GM12878 (cell line): ENCODE data around the gene KDM6A. TPM values are rescaled to one million over a fixed set of nuclear protein-coding genes. Genes with fewer than 3 reads are reported as not detected.

Source experiments
- CHD1 ChIP-seq: IDR thresholded peaks from 2 replicates; pipeline ENCODE4 v1.6.1; 2012; ENCODE audit warnings: low read depth, low read length, improper control_type of control experiment
- CHD4 ChIP-seq: fragments of 200-600 bp; sonication (generic); IDR thresholded peaks from 2 replicates; pipeline ENCODE4 v1.6.1; 2016; ENCODE audit warnings: mild to moderate bottlenecking
- JUNB ChIP-seq: IDR thresholded peaks from 2 replicates; pipeline ENCODE4 v1.6.1; 2016; ENCODE audit warnings: antibody characterized with exemption, mild to moderate bottlenecking
- JUND ChIP-seq: IDR thresholded peaks from 2 replicates; pipeline ENCODE4 v1.6.1; 2012; ENCODE audit warnings: low read depth, mild to moderate bottlenecking, low read length, improper control_type of control experiment, moderate library complexity
- NR2C1 ChIP-seq: fragments of 450-650 bp; IDR thresholded peaks from 2 replicates; pipeline ENCODE4 v1.6.1; 2017; ENCODE audit warnings: antibody characterized with exemption, mild to moderate bottlenecking, moderate library complexity
- NRF1 ChIP-seq: conservative IDR thresholded peaks from 2 replicates; pipeline ENCODE4 v1.6.1; 2011; ENCODE audit warnings: mild to moderate bottlenecking, low read depth, low read length, improper control_type of control experiment
- PKNOX1 ChIP-seq: fragments of 450-650 bp; IDR thresholded peaks from 2 replicates; pipeline ENCODE4 v1.6.1; 2016; ENCODE audit warnings: mild to moderate bottlenecking
- POLR2AphosphoS2 ChIP-seq: IDR thresholded peaks from 2 replicates; pipeline ENCODE4 v1.6.1; 2011; ENCODE audit warnings: low read depth, mild to moderate bottlenecking, low read length, improper control_type of control experiment, moderate library complexity
- polyA plus RNA-seq, 11 experiments: library from polyadenylated mRNA; depleted of rRNA in 4 of 11; unstranded in 6 of 11; stranded (reverse) in 5 of 11; fragments of >200 nt; fragmentation: Nextera tagmentation in 4 of 11; fragmentation: Illumina TruSeq in 1 of 11; extraction: Ambion mirVana in 4 of 11; extraction: Trizol in 1 of 11; gene quantifications; 1 replicate in 1 of 11; 2 replicates in 10 of 11; pipeline versions ENCODE4 v1.2.1 to v1.2.3, GENCODE V29; 2011 to 2016; ENCODE audit warnings: inconsistent platforms in 2 of 11, missing spikeins in 2 of 11, low read depth in 1 of 11
- total RNA-seq, 4 experiments: library from RNA; depleted of rRNA in 3 of 4; stranded (reverse); fragments of >200 nt in 3 of 4; fragmentation: Illumina TruSeq in 1 of 4; extraction: Trizol in 1 of 4; gene quantifications; 2 replicates each; pipeline versions ENCODE4 v1.2.1 to v1.2.3, GENCODE V29; 2013 to 2021
- TF ChIP-seq, protein P1 (sequence below): IDR thresholded peaks from 2 replicates; pipeline ENCODE4 v1.6.1; 2012; ENCODE audit warnings: low read length, inconsistent platforms
- TF ChIP-seq, protein P2 (sequence below): fragments of 450-650 bp; IDR thresholded peaks from 2 replicates; pipeline ENCODE4 v1.6.1; 2018; ENCODE audit warnings: borderline replicate concordance, mild to moderate bottlenecking; ENCODE audit not compliant: partially characterized antibody
- TF ChIP-seq, protein P3 (sequence below): fragments of 450-650 bp; IDR thresholded peaks from 2 replicates; pipeline ENCODE4 v1.6.1; 2017; ENCODE audit warnings: mild to moderate bottlenecking, low read depth, inconsistent platforms; ENCODE audit not compliant: poor library complexity, severe bottlenecking

The KDM6A gene
- total and polyA plus RNA-seq, 10 of the 15 experiments (the other 5 are each of a cell fraction or from before 2014, with no cell fraction given), result 7.9 to 29.0 (median 20.4) TPM

- TF ChIP-seq, protein P1, sequence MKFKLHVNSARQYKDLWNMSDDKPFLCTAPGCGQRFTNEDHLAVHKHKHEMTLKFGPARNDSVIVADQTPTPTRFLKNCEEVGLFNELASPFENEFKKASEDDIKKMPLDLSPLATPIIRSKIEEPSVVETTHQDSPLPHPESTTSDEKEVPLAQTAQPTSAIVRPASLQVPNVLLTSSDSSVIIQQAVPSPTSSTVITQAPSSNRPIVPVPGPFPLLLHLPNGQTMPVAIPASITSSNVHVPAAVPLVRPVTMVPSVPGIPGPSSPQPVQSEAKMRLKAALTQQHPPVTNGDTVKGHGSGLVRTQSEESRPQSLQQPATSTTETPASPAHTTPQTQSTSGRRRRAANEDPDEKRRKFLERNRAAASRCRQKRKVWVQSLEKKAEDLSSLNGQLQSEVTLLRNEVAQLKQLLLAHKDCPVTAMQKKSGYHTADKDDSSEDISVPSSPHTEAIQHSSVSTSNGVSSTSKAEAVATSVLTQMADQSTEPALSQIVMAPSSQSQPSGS, result no peak
- TF ChIP-seq PKNOX1 (no peak), JUNB (no peak), CHD4 (no peak), CHD1 (no peak), JUND (no peak), POLR2AphosphoS2 (no peak), NR2C1 (no peak), NRF1 (no peak)
- TF ChIP-seq, protein P2, sequence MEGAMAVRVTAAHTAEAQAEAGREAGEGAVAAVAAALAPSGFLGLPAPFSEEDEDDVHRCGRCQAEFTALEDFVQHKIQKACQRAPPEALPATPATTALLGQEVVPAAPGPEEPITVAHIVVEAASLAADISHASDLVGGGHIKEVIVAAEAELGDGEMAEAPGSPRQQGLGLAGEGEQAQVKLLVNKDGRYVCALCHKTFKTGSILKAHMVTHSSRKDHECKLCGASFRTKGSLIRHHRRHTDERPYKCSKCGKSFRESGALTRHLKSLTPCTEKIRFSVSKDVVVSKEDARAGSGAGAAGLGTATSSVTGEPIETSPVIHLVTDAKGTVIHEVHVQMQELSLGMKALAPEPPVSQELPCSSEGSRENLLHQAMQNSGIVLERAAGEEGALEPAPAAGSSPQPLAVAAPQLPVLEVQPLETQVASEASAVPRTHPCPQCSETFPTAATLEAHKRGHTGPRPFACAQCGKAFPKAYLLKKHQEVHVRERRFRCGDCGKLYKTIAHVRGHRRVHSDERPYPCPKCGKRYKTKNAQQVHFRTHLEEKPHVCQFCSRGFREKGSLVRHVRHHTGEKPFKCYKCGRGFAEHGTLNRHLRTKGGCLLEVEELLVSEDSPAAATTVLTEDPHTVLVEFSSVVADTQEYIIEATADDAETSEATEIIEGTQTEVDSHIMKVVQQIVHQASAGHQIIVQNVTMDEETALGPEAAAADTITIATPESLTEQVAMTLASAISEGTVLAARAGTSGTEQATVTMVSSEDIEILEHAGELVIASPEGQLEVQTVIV, result no peak
- TF ChIP-seq, protein P3, sequence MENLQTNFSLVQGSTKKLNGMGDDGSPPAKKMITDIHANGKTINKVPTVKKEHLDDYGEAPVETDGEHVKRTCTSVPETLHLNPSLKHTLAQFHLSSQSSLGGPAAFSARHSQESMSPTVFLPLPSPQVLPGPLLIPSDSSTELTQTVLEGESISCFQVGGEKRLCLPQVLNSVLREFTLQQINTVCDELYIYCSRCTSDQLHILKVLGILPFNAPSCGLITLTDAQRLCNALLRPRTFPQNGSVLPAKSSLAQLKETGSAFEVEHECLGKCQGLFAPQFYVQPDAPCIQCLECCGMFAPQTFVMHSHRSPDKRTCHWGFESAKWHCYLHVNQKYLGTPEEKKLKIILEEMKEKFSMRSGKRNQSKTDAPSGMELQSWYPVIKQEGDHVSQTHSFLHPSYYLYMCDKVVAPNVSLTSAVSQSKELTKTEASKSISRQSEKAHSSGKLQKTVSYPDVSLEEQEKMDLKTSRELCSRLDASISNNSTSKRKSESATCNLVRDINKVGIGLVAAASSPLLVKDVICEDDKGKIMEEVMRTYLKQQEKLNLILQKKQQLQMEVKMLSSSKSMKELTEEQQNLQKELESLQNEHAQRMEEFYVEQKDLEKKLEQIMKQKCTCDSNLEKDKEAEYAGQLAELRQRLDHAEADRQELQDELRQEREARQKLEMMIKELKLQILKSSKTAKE, result no peak
These were observed 16.8 kb downstream of the KDM6A start (continued) for GRCh38 chrX:44889824-44890223.
